ENCODE data around the gene KIRREL2. TPM values are rescaled to one million over a fixed set of nuclear protein-coding genes. Genes with fewer than 3 reads are reported as not detected.
A peak's percentile ranks its signal among the peaks of the same experiment; 100 is the strongest.

The KIRREL2 gene
- total and polyA plus RNA-seq, 2 donors (not counting 1 experiment from before 2014, with no cell fraction given) = not detected

DNA sequence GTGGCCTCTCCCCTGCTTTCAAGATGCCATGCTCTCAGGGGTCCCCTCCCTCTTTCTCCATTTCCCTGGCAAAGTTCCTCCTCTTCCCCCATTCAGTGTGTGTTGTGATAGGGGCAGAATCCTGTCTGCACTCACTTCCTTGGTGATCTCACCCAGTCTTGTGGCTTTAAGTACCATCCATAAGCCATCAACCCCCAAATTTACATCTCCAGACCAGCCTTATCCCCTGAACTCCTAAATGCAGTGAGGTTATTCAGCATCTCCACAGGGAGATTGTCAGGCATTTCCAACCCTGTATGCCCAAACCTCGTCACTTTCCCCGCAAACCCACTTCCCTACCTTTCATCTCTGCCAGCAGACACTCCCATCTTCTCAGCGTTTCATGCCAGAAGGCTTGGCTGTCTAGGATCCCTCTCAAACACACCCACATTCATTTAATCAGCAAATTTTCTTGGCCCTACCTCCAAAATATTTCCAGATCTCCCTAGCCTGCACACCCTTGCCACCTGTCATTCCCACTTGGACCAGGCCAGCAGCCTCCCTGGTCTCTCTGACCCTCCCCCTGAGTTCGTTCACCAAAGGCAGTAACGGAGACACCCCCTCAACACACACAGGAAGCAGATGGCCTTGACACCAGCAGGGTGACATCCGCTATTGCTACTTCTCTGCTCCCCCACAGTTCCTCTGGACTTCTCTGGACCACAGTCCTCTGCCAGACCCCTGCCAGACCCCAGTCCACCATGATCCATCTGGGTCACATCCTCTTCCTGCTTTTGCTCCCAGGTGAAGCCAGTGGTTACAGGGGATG lies 45.3 kb downstream of the KIRREL2 start, which contains the start of gene HCST:
TSS of gene HCST (plus strand) at position 676 of the 808 bp plus-strand sequence. CDS start at position 741, 65 bp downstream.
- ChIA-PET POLR2A (interaction anchor here (2.4 kb wide), 1 partner anchor 28 kb away, joined by 34 read pairs; no protein-coding TSS in a partner anchor), CTCF (interaction anchor here (0.8 to 2.3 kb wide), 3 partner anchors 20 to 47 kb away, joined by 3 to 11 read pairs (median 3); no protein-coding TSS in a partner anchor)
- no peak within 1 kb of the TSS for H2AFZ ChIP-seq (ENCODE audit: insufficient read depth, low read depth, low read length, poor library complexity, severe bottlenecking)
- H3K27ac Mint-ChIP-seq = peak within 1 kb of the TSS; percentile 99
- no peaks in the 10 kb centered on the region for H3K27me3 Mint-ChIP-seq
- WGBS (ENCODE audit: insufficient coverage) = 0% methylated on average over 6 of the region's 6 CpGs
- H3K4me1 Mint-ChIP-seq = peaks cover 63% of the 10 kb centered on the region
- peak within 1 kb of the TSS; percentile 79 for H3K4me2 ChIP-seq (replicated peaks; ENCODE audit: low read depth, low read length, poor library complexity, severe bottlenecking)
- ATAC-seq (ENCODE audit: low read depth) (no peak), DNase-seq (peak; percentile 79)
- H3K4me3 Mint-ChIP-seq = peak within 1 kb of the TSS; percentile 86
- H3K9ac ChIP-seq (ENCODE audit: low read length) = peak within 1 kb of the TSS; percentile 50
- no peaks in the 10 kb centered on the region for H3K9me3 Mint-ChIP-seq (ENCODE audit: insufficient read depth)
- H3K4me3 ChIP-seq (ENCODE audit: control extremely low read depth in 1 of 5, extremely low read depth in 1 of 5, insufficient read depth in 1 of 5, low read depth in 2 of 5, low read length in 4 of 5) = peak within 1 kb of the TSS; percentile 39 to 55 (median 43)
- H3K4me1 ChIP-seq (ENCODE audit: control insufficient read depth in 2 of 2, insufficient read depth in 2 of 2, low read length in 2 of 2) = peaks cover 58 to 70% of the 10 kb centered on the region in 2 donors
- no peak for TF ChIP-seq EZH2 (IDR thresholded peaks at IDR 0.05; ENCODE audit: borderline replicate concordance, insufficient read depth, low read depth, low read length, poor library complexity, severe bottlenecking)
- TF ChIP-seq CTCF (IDR thresholded peaks at IDR 0.05) = no peak
- peak within 1 kb of the TSS; percentile 100 for H3K27ac ChIP-seq (ENCODE audit: low read length in 2 of 2)
- peaks cover 6 to 19% of the 10 kb centered on the region in 2 experiments for H3K36me3 ChIP-seq (replicated peaks in 1 of 2; ENCODE audit: control extremely low read depth in 1 of 2, control insufficient read depth in 1 of 2, extremely low read depth in 1 of 2, insufficient read depth in 2 of 2, low read length in 1 of 2)
- intact Hi-C loops (cut with micrococcal nuclease) = loop anchor here (2.0 to 10.0 kb wide), 2 partner anchors 157 to 187 kb away; partner anchors contain the start of genes KMT2B, PSENEN and U2AF1L4
- H3K9me3 ChIP-seq (ENCODE audit: control extremely low read depth in 1 of 3, control insufficient read depth in 2 of 3, insufficient read depth in 1 of 3, low read length in 2 of 3) = peaks cover 0 to 3% (median 0%) of the 10 kb centered on the region in 3 donors
- no peaks in the 10 kb centered on the region for H3K27me3 ChIP-seq (replicated peaks in 1 of 4; ENCODE audit: control extremely low read depth in 1 of 4, control insufficient read depth in 3 of 4, insufficient read depth in 4 of 4, low read length in 3 of 4)
- H3K79me2 ChIP-seq (ENCODE audit: control insufficient read depth, insufficient read depth, low read length) = peaks cover 25% of the 10 kb centered on the region
- peaks cover 25% of the 10 kb centered on the region for H4K20me1 ChIP-seq (ENCODE audit: control insufficient read depth, insufficient read depth, low read length, poor library complexity, severe bottlenecking)

Measured in B cell (primary cell).